Kidney epithelial cell (primary cell): ENCODE measurements around the gene TULP3. TPM values are rescaled to one million over a fixed set of nuclear protein-coding genes. Genes with fewer than 3 reads are reported as not detected.

ENCODE experiments used
- DNase-seq: peaks from one replicate; pipeline ENCODE4 v3.0.0-alpha.2; 2010; ENCODE audit warnings: low read depth
- H3K27me3 ChIP-seq: 2 replicates; pipeline ENCODE4 v1.6.0; 2011; ENCODE audit warnings: low read length; ENCODE audit not compliant: control insufficient read depth, insufficient read depth
- H3K36me3 ChIP-seq: 2 replicates; pipeline ENCODE4 v1.5.1; 2011; ENCODE audit warnings: low read length; ENCODE audit not compliant: control insufficient read depth, insufficient read depth
- H3K4me3 ChIP-seq: 2 replicates; pipeline ENCODE4 v1.5.1; 2011; ENCODE audit warnings: low read depth, mild to moderate bottlenecking, control low read depth, low read length
- total RNA-seq: library from RNA; depleted of rRNA; stranded (reverse); fragments of >200 nt; gene quantifications from 2 replicates; pipeline ENCODE4 v1.2.3, GENCODE V29; 2015
- TF ChIP-seq, protein P1 (sequence below): IDR thresholded peaks from 2 replicates; pipeline ENCODE4 v1.5.1; 2011; ENCODE audit warnings: mild to moderate bottlenecking, moderate library complexity, low read length, control low read depth, inconsistent platforms; ENCODE audit not compliant: insufficient read depth, poor library complexity, severe bottlenecking

Gene TULP3
- total RNA-seq, 1 donor from 2014 or later = 19.1 TPM

DNA sequence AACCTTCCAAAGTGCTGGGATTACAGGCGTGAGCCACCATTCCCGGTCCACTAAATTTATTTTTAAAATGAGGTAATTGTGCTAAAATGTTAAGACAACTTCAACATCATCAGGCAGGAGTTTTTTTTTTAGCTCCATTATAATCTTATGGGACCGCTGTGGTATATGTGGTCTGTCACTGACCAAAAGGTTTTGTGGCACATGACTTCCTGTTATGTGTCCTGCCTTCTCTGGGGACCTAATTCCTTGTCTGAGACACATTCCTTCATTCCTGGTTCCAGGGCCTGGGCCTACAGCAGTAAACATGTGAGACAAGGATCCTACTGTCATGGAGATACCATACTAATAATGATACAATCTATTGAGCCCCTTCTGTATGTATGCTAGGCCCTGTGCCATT lies 38.8 kb upstream of the TULP3 start:
- Histone ChIP-seq H3K36me3 (no peaks in the 10 kb centered on the region), H3K4me3 (no peak overlapping the region), H3K27me3 (no peaks in the 10 kb centered on the region)
- no peak for DNase-seq
- TF ChIP-seq, protein P1, sequence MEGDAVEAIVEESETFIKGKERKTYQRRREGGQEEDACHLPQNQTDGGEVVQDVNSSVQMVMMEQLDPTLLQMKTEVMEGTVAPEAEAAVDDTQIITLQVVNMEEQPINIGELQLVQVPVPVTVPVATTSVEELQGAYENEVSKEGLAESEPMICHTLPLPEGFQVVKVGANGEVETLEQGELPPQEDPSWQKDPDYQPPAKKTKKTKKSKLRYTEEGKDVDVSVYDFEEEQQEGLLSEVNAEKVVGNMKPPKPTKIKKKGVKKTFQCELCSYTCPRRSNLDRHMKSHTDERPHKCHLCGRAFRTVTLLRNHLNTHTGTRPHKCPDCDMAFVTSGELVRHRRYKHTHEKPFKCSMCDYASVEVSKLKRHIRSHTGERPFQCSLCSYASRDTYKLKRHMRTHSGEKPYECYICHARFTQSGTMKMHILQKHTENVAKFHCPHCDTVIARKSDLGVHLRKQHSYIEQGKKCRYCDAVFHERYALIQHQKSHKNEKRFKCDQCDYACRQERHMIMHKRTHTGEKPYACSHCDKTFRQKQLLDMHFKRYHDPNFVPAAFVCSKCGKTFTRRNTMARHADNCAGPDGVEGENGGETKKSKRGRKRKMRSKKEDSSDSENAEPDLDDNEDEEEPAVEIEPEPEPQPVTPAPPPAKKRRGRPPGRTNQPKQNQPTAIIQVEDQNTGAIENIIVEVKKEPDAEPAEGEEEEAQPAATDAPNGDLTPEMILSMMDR = no peak

DNA sequence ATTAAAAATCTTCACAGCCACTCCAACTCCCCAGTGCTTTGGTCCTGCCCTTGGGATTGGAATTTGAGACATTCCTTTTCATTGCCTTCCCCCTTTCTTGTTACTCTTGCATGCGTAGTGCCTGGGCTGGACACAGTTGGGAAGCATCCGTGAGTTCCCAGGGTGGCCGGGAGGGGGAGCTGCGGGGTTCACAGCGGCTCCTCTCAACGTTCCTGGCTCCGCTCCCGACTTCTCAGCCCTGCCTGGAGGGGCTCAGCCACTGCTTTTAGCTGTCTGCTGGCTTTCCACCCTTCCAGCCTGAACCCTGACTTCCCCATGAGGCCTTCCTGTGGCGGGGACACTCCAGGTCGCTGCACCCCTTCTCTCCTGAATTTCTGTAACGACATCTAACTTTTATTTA lies 37.1 kb upstream of the TULP3 start:
- DNase-seq = no peak
- no peak overlapping the region for H3K4me3 ChIP-seq
- no peaks in the 10 kb centered on the region for H3K27me3 ChIP-seq
- TF ChIP-seq, protein P1 = peak; percentile 95
- H3K36me3 ChIP-seq = peaks cover 1% of the 10 kb centered on the region

DNA sequence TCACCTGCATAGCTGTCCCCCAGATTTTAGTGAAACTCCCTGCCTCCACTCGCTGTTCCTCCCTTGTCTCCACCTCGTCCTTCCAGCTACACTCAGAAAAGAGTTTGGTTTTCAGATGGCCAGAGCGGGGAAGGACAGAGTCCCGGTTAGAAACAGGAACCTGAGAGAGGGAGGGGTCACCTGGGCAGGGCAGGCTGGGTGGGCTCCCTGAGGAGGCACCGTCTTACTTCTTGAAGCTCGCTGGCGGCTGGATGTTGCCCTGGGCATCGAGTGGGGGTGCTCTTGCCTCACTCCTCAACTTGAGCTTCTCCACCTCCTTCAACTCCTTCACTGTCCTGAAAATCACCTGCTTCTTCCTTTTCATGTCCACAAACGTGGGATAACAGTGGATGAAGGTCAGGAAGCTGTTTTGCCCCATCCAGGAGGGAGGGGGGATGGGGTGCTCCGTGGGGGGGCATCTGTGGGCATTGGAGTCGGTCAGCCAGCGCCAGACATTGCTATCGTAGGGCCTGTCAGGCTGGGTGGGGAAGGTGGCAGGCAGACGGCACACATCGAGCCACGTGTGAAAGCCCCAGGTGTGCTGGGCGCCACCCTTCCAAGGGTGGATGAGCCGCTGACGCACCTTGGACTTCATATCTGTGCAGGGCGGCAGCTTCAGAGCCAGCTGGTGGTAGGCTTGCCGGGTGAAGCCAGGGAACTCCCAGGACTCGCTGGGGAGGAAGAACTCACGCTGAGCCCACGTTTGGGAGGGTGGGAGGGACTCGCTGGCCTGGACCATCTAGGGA lies 35.8 kb upstream of the TULP3 start:
- H3K4me3 ChIP-seq = no peak overlapping the region
- peaks cover 1% of the 10 kb centered on the region for H3K36me3 ChIP-seq
- no peak for DNase-seq
- TF ChIP-seq, protein P1 = no peak
- H3K27me3 ChIP-seq = no peaks in the 10 kb centered on the region

DNA sequence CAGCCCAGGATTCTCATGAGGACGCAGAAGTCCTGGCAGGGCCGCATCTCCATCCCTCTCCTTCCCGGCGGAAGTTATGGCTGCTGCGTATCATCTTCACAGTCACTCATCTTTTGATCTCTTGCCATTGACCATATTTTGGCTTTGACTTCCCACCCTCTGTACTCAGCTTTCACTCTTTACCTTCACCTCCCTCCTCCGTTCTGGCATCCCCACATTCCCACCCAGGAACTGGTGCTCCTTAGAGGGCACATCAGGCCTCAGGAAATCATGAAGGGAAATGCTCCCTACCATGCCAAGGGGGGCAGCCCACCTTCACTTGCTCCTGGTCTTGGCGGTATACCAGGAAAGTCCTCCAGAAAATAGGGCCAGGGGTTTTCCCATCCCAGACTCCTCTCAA lies 35.1 kb upstream of the TULP3 start:
- no peaks in the 10 kb centered on the region for H3K27me3 ChIP-seq
- H3K36me3 ChIP-seq = peaks cover 1% of the 10 kb centered on the region
- no peak for DNase-seq
- H3K4me3 ChIP-seq = no peak overlapping the region
- TF ChIP-seq, protein P1 = no peak

DNA sequence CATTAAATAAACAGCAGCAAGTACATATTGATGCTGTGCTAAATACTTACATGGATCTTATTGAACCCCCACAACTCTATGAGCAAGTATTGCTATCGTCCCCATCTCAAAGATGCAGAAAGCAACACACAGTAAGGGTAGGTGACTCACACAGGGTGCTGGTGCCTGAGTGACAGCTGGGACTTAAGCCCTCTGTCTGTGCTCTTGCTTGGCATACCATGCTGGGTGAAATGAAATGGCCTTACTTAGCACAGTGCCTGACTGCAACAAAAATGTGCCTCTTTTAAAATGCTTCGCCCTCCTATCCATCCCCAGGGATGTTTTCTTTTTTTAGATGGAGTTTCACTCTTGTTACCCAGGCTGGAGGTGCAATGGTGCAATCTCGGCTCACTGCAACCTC lies 34.6 kb upstream of the TULP3 start:
- H3K36me3 ChIP-seq = peaks cover 1% of the 10 kb centered on the region
- DNase-seq = no peak
- no peaks in the 10 kb centered on the region for H3K27me3 ChIP-seq
- no peak overlapping the region for H3K4me3 ChIP-seq
- TF ChIP-seq, protein P1 = no peak

DNA sequence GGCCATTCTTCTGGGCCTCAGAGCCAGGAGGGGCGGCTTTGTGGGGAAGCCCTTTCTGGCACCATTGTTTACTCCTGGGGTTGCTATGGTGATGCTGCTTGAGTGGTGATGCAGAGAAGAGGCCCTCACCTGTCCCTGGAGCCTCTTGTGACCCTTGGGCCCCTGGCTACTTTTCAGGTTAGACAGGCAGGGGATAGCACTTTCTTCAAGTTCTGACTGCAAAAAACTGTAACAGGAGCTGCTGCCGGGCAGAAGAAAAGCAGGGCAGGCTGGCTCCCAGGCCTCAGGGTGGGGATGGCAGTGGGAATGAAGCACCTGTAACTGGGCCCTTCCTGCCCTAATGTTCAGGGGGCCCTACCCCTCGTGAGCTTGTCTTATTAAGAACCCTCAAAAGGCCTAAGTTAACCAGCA lies 33.7 kb upstream of the TULP3 start, which contains the start of gene TEX52:
Gene TEX52 (minus strand): TSS at position 19 of the 411 bp plus-strand sequence. CDS start 13 bp downstream, at position 6.
- TF ChIP-seq, protein P1 = no peak
- Histone ChIP-seq H3K27me3 (no peaks in the 10 kb centered on the region), H3K4me3 (no peak within 1 kb of the TSS), H3K36me3 (peaks cover 1% of the 10 kb centered on the region)
- no peak for DNase-seq
